IPS-NIHi11 (cell line): Measurements from ENCODE around the gene ZNF689.
A peak's percentile ranks its signal among the peaks of the same experiment; 100 is the strongest.
"Not testable (repeated sequence)": the region's sequence is repeated elsewhere in the genome, so short reads cannot be mapped to it uniquely, and the experiment has no call there.

Source experiments
- DNase-seq: peaks from one replicate; pipeline ENCODE4 v3.0.0; 2012; ENCODE audit warnings: mixed read lengths, low spot score

ZNF689 gene

GRCh38 chr16:30636599-30636998, 26.4 kb upstream of the ZNF689 start:
- DNase-seq = no peak

GRCh38 chr16:30633526-30633925, 23.3 kb upstream of the ZNF689 start:
- no peak for DNase-seq

GRCh38 chr16:30632454-30632853, 22.3 kb upstream of the ZNF689 start:
- DNase-seq = not testable (repeated sequence)

- DNase-seq = peak; percentile 79
These were observed 18.7 kb upstream of the ZNF689 start for GRCh38 chr16:30628628-30629540.

- DNase-seq = no peak
These were observed 16.0 kb upstream of the ZNF689 start for GRCh38 chr16:30626236-30626635.

GRCh38 chr16:30623536-30624283, 13.5 kb upstream of the ZNF689 start:
- no peak for DNase-seq

- DNase-seq = no peak
These were observed 12.4 kb upstream of the ZNF689 start for GRCh38 chr16:30622455-30623032.

- no peak for DNase-seq
These were observed 11.6 kb upstream of the ZNF689 start for GRCh38 chr16:30621765-30622164.

- no peak for DNase-seq
These were observed 10.0 kb upstream of the ZNF689 start for GRCh38 chr16:30620169-30620568.

GRCh38 chr16:30619638-30620037, 9.4 kb upstream of the ZNF689 start:
- no peak for DNase-seq

- no peak for DNase-seq
These were observed 9.0 kb upstream of the ZNF689 start for GRCh38 chr16:30619202-30619601.

GRCh38 chr16:30615358-30616091, 5.3 kb upstream of the ZNF689 start:
- DNase-seq = peak; percentile 83

GRCh38 chr16:30609002-30609925, 925 bp downstream of the ZNF689 start:
- peak; percentile 71 for DNase-seq

GRCh38 chr16:30606004-30606403, 4.2 kb downstream of the ZNF689 start:
- DNase-seq = no peak

GRCh38 chr16:30605158-30605557, 5.0 kb downstream of the ZNF689 start:
- no peak for DNase-seq

- no peak for DNase-seq
These were observed 5.8 kb downstream of the ZNF689 start for GRCh38 chr16:30604316-30604947.

- no peak for DNase-seq
These were observed 6.3 kb downstream of the ZNF689 start for GRCh38 chr16:30603945-30604315.

- DNase-seq = no peak
These were observed 7.4 kb downstream of the ZNF689 start for GRCh38 chr16:30602616-30603277.

GRCh38 chr16:30601966-30602365, 8.2 kb downstream of the ZNF689 start:
- DNase-seq = no peak

GRCh38 chr16:30600929-30601328, 9.3 kb downstream of the ZNF689 start:
- DNase-seq = no peak
